HG02973 (cell line): ENCODE measurements around the gene GSN.

Experiments
- ATAC-seq: cut with Tn5 transposase; IDR thresholded peaks from one replicate; pipeline ENCODE4 v1.9.1; 2021; ENCODE audit warnings: moderate library complexity; ENCODE audit not compliant: unreplicated experiment

GSN gene

GRCh38 chr9:121348221-121348620, 80.3 kb downstream of the GSN start:
- no peak for ATAC-seq

- ATAC-seq, result no peak
Observed at GRCh38 chr9:121349009-121349408, 81.0 kb downstream of the GSN start.

GRCh38 chr9:121350036-121350435, 82.1 kb downstream of the GSN start:
- ATAC-seq, result no peak

GRCh38 chr9:121350993-121351561, 83.1 kb downstream of the GSN start:
- no peak for ATAC-seq

GRCh38 chr9:121353241-121354061, 85.5 kb downstream of the GSN start:
- peak; percentile 94 for ATAC-seq

- ATAC-seq, result no peak
Observed at GRCh38 chr9:121354141-121354540, 86.2 kb downstream of the GSN start.

- ATAC-seq, result no peak
Observed at GRCh38 chr9:121354762-121355161, 86.8 kb downstream of the GSN start.

- ATAC-seq, result no peak
Observed at GRCh38 chr9:121357011-121357410, 89.0 kb downstream of the GSN start.

GRCh38 chr9:121358751-121359150, 90.8 kb downstream of the GSN start:
- ATAC-seq, result peak; percentile 50

- ATAC-seq, result peak; percentile 41
Observed at GRCh38 chr9:121359351-121360294, 91.7 kb downstream of the GSN start.

GRCh38 chr9:121360601-121361374, 92.8 kb downstream of the GSN start:
- ATAC-seq, result no peak

GRCh38 chr9:121362813-121363621, 95.1 kb downstream of the GSN start:
- no peak for ATAC-seq

GRCh38 chr9:121363622-121363961, 95.6 kb downstream of the GSN start:
- no peak for ATAC-seq

- ATAC-seq, result no peak
Observed at GRCh38 chr9:121364077-121364476, 96.1 kb downstream of the GSN start.

- no peak for ATAC-seq
Observed at GRCh38 chr9:121364886-121365285, 96.9 kb downstream of the GSN start.

- no peak for ATAC-seq
Observed at GRCh38 chr9:121365564-121365963, 97.6 kb downstream of the GSN start.

GRCh38 chr9:121366611-121367192, 98.7 kb downstream of the GSN start:
- no peak for ATAC-seq

- no peak for ATAC-seq
Observed at GRCh38 chr9:121367306-121368137, 99.6 kb downstream of the GSN start.

- no peak for ATAC-seq
Observed at GRCh38 chr9:121368138-121368522, 100.2 kb downstream of the GSN start.
